ENCODE results near the gene ITGAV.

Gene ITGAV

DNA sequence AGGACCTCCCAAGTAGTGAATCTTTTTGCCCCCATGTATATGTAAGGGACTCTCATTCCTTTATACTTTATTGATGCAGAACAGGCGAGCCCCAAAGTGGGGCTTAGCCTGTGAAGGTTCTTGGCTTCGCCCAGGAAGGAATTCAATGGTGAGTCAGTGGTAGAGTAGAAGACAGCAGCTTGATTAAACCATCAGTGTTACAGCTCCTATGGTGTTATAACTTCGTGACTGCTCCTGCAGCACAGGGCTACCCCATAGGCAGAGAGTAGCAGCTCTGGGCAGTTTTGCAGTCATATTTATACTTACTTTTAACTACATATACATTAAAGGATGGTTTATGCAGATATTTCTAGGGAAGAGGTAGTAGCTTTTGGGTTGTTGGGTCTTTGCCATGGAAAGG is 115.0 kb downstream of the ITGAV start:
- TF ChIP-seq, protein P1, sequence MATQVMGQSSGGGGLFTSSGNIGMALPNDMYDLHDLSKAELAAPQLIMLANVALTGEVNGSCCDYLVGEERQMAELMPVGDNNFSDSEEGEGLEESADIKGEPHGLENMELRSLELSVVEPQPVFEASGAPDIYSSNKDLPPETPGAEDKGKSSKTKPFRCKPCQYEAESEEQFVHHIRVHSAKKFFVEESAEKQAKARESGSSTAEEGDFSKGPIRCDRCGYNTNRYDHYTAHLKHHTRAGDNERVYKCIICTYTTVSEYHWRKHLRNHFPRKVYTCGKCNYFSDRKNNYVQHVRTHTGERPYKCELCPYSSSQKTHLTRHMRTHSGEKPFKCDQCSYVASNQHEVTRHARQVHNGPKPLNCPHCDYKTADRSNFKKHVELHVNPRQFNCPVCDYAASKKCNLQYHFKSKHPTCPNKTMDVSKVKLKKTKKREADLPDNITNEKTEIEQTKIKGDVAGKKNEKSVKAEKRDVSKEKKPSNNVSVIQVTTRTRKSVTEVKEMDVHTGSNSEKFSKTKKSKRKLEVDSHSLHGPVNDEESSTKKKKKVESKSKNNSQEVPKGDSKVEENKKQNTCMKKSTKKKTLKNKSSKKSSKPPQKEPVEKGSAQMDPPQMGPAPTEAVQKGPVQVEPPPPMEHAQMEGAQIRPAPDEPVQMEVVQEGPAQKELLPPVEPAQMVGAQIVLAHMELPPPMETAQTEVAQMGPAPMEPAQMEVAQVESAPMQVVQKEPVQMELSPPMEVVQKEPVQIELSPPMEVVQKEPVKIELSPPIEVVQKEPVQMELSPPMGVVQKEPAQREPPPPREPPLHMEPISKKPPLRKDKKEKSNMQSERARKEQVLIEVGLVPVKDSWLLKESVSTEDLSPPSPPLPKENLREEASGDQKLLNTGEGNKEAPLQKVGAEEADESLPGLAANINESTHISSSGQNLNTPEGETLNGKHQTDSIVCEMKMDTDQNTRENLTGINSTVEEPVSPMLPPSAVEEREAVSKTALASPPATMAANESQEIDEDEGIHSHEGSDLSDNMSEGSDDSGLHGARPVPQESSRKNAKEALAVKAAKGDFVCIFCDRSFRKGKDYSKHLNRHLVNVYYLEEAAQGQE (IDR thresholded peaks at IDR 0.05; ENCODE audit: insufficient read depth in 1 of 2, low read depth in 2 of 2, low read length in 2 of 2) = no peak
- TF ChIP-seq FOXP2 (optimal IDR thresholded peaks at IDR 0.05; ENCODE audit: borderline replicate concordance, extremely low read depth, extremely low read length, insufficient read depth) (no peak), SIN3A (IDR thresholded peaks at IDR 0.05; ENCODE audit: borderline replicate concordance, insufficient read depth, low read length) (no peak), POLR2AphosphoS5 (IDR thresholded peaks at IDR 0.05; ENCODE audit: low read depth, low read length) (no peak), TAF1 (IDR thresholded peaks at IDR 0.05; ENCODE audit: borderline replicate concordance, insufficient read depth, low read length) (no peak)

DNA sequence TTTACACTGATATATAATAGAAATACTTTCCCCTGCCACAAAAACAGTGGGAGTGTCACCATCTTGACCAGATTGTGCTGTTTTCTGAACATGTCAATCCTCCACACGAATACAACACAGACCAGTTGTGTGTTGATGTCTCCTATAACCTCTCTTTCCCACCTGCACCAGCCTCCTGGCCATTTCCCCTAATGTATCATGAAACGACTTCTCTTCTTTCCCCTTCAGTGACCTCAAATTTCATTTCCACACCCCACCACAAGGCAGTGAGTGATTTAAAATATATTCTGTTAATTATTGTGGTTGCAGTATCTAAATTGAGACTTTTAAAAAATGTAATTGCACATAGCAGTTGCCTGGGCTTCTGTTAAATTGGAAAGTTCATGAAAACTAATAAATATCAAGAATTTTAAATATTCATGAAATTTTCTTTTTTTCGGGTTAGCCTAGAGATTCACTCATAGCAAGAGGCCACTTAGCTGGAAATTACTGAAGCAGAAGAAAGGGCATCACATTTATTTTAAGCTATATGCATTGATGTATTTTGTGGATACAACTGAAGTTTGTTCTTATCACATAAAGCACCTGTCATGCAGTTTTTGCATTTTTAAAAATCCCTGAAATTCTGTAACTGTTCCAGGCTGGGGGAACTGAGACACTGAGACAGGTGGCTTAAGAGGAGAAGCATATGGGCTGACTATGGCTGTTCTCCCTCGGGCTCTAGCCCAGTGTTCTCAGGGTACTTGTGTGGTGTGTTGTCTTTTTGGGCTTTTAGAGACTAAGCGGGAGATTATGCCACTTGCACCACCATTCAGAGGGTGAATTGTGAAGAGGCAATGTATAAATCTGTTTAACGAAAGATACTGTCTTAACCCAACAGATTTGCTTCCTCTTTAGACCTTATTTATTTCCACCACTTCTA is 119.9 kb downstream of the ITGAV start:
- TF ChIP-seq SIN3A (IDR thresholded peaks at IDR 0.05; ENCODE audit: borderline replicate concordance, insufficient read depth, low read length) (no peak), POLR2AphosphoS5 (IDR thresholded peaks at IDR 0.05; ENCODE audit: low read depth, low read length) (no peak), FOXP2 (optimal IDR thresholded peaks at IDR 0.05; ENCODE audit: borderline replicate concordance, extremely low read depth, extremely low read length, insufficient read depth) (no peak), TAF1 (IDR thresholded peaks at IDR 0.05; ENCODE audit: borderline replicate concordance, insufficient read depth, low read length) (no peak)
- TF ChIP-seq, protein P1 (IDR thresholded peaks at IDR 0.05; ENCODE audit: insufficient read depth in 1 of 2, low read depth in 2 of 2, low read length in 2 of 2) = no peak

DNA sequence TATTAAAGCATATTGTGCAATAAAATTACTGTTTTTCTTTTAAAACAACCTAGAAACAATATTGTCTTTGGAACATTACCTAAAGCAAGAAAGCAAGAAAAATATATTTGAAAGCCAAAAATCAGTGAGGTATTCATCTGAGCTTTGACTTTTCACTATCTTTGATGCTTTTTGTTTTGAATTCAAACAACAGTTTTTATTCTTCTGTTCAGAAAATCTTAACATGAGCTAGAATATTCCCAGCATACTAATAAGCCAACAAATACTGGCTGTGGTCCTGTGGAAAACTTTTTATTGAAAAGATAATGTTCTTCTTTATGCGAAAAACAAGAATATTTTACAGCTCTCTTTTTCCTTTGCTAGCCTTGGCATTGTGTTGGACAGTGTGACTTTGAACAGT is 123.8 kb downstream of the ITGAV start:
- no peak for TF ChIP-seq TAF1 (IDR thresholded peaks at IDR 0.05; ENCODE audit: borderline replicate concordance, insufficient read depth, low read length)
- no peak for TF ChIP-seq FOXP2 (optimal IDR thresholded peaks at IDR 0.05; ENCODE audit: borderline replicate concordance, extremely low read depth, extremely low read length, insufficient read depth)
- no peak for TF ChIP-seq SIN3A (IDR thresholded peaks at IDR 0.05; ENCODE audit: borderline replicate concordance, insufficient read depth, low read length)
- no peak for TF ChIP-seq POLR2AphosphoS5 (IDR thresholded peaks at IDR 0.05; ENCODE audit: low read depth, low read length)
- TF ChIP-seq, protein P1 (IDR thresholded peaks at IDR 0.05; ENCODE audit: insufficient read depth in 1 of 2, low read depth in 2 of 2, low read length in 2 of 2) = no peak

DNA sequence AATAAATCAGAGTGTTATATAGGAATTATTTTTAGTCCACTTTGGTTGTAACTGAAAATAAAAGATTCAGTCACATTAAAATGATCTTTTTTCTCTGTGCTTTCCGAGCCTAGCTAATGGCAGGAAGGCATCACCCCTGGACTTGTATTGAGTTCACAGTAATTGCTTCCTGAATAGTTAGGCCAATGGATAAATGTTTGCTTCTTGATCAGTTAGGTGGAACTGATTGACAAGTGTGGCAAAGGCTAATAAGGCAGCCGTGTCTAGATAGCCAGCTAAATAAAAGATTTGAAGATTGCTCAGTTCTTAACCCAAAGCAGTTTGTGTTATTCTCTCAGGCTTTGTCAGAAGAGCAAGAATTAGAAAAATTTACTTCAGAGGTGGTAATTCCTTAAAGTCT is 124.8 kb downstream of the ITGAV start:
- TF ChIP-seq FOXP2 (optimal IDR thresholded peaks at IDR 0.05; ENCODE audit: borderline replicate concordance, extremely low read depth, extremely low read length, insufficient read depth) (no peak), TAF1 (IDR thresholded peaks at IDR 0.05; ENCODE audit: borderline replicate concordance, insufficient read depth, low read length) (no peak), SIN3A (IDR thresholded peaks at IDR 0.05; ENCODE audit: borderline replicate concordance, insufficient read depth, low read length) (no peak), POLR2AphosphoS5 (IDR thresholded peaks at IDR 0.05; ENCODE audit: low read depth, low read length) (no peak)
- TF ChIP-seq, protein P1 (IDR thresholded peaks at IDR 0.05; ENCODE audit: insufficient read depth in 1 of 2, low read depth in 2 of 2, low read length in 2 of 2) = no peak

All from PFSK-1 (cell line).